NCI-H146 treated with DMSO at 0.1 percent for 48 hours (cell line): ENCODE measurements around the gene GUCY1A2.
"Not testable (repeated sequence)": the region's sequence is repeated elsewhere in the genome, so short reads cannot be mapped to it uniquely, and the experiment has no call there.

Source experiments
- DNase-seq: peaks from one replicate; lab custom pipeline; 2025; ENCODE audit not compliant: unreplicated experiment; lab: John Stamatoyannopoulos, UW

GUCY1A2 gene

GRCh38 chr11:106943089-106943488 lies 75.2 kb downstream of the GUCY1A2 start:
- DNase-seq = no peak

- no peak for DNase-seq
Measured at GRCh38 chr11:106939157-106939556, 79.1 kb downstream of the GUCY1A2 start.

- no peak for DNase-seq
Measured at GRCh38 chr11:106937111-106937510, 81.2 kb downstream of the GUCY1A2 start.

- no peak for DNase-seq
Measured at GRCh38 chr11:106925245-106925644, 93.0 kb downstream of the GUCY1A2 start.

- no peak for DNase-seq
Measured at GRCh38 chr11:106920899-106921509, 97.3 kb downstream of the GUCY1A2 start.

GRCh38 chr11:106917973-106918372 lies 100.3 kb downstream of the GUCY1A2 start:
- DNase-seq = no peak

GRCh38 chr11:106914409-106914808 lies 103.9 kb downstream of the GUCY1A2 start:
- no peak for DNase-seq

GRCh38 chr11:106913141-106913540 lies 105.1 kb downstream of the GUCY1A2 start:
- no peak for DNase-seq

- DNase-seq = no peak
Measured at GRCh38 chr11:106904826-106905225, 113.5 kb downstream of the GUCY1A2 start.

- DNase-seq = no peak
Measured at GRCh38 chr11:106889718-106890117, 128.6 kb downstream of the GUCY1A2 start.

GRCh38 chr11:106888386-106888785 lies 129.9 kb downstream of the GUCY1A2 start:
- no peak for DNase-seq

- not testable (repeated sequence) for DNase-seq
Measured at GRCh38 chr11:106883693-106884092, 134.6 kb downstream of the GUCY1A2 start.

GRCh38 chr11:106879832-106880546 lies 138.3 kb downstream of the GUCY1A2 start:
- DNase-seq = no peak

GRCh38 chr11:106879029-106879428 lies 139.2 kb downstream of the GUCY1A2 start:
- DNase-seq = no peak

- no peak for DNase-seq
Measured at GRCh38 chr11:106875013-106875412, 143.3 kb downstream of the GUCY1A2 start.

- no peak for DNase-seq
Measured at GRCh38 chr11:106872246-106872645, 146.0 kb downstream of the GUCY1A2 start.

- no peak for DNase-seq
Measured at GRCh38 chr11:106858200-106858599, 160.1 kb downstream of the GUCY1A2 start.

GRCh38 chr11:106856566-106856965 lies 161.7 kb downstream of the GUCY1A2 start:
- no peak for DNase-seq

- no peak for DNase-seq
Measured at GRCh38 chr11:106854429-106854828, 163.8 kb downstream of the GUCY1A2 start.

GRCh38 chr11:106853850-106854401 lies 164.3 kb downstream of the GUCY1A2 start:
- no peak for DNase-seq

GRCh38 chr11:106852779-106853178 lies 165.5 kb downstream of the GUCY1A2 start:
- no peak for DNase-seq

- no peak for DNase-seq
Measured at GRCh38 chr11:106848526-106848925, 169.8 kb downstream of the GUCY1A2 start.
